ENCODE results near the gene ARMH2.

The ARMH2 gene

GRCh38 chr6:24844061-24844460 lies 45.3 kb upstream of the ARMH2 start:
- no peaks in the 10 kb centered on the region for H3K4me1 ChIP-seq
- TF ChIP-seq, protein P1, sequence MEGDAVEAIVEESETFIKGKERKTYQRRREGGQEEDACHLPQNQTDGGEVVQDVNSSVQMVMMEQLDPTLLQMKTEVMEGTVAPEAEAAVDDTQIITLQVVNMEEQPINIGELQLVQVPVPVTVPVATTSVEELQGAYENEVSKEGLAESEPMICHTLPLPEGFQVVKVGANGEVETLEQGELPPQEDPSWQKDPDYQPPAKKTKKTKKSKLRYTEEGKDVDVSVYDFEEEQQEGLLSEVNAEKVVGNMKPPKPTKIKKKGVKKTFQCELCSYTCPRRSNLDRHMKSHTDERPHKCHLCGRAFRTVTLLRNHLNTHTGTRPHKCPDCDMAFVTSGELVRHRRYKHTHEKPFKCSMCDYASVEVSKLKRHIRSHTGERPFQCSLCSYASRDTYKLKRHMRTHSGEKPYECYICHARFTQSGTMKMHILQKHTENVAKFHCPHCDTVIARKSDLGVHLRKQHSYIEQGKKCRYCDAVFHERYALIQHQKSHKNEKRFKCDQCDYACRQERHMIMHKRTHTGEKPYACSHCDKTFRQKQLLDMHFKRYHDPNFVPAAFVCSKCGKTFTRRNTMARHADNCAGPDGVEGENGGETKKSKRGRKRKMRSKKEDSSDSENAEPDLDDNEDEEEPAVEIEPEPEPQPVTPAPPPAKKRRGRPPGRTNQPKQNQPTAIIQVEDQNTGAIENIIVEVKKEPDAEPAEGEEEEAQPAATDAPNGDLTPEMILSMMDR (IDR thresholded peaks at IDR 0.05): no peak
- H3K9me3 ChIP-seq (ENCODE audit: control insufficient read depth, low read length): no peaks in the 10 kb centered on the region
- no peak overlapping the region for H3K4me2 ChIP-seq (ENCODE audit: low read length)
- no peaks in the 10 kb centered on the region for H3K27me3 ChIP-seq (ENCODE audit: control insufficient read depth, insufficient read depth, low read length)
- H3K27ac ChIP-seq: no peak overlapping the region
- no peak overlapping the region for H2AFZ ChIP-seq
- no peaks in the 10 kb centered on the region for H3K79me2 ChIP-seq
- H3K4me3 ChIP-seq (ENCODE audit: low read depth, low read length): no peak overlapping the region
- no peaks in the 10 kb centered on the region for H3K36me3 ChIP-seq (ENCODE audit: control insufficient read depth, insufficient read depth, low read length)
- H3K9ac ChIP-seq: no peak overlapping the region

DNA sequence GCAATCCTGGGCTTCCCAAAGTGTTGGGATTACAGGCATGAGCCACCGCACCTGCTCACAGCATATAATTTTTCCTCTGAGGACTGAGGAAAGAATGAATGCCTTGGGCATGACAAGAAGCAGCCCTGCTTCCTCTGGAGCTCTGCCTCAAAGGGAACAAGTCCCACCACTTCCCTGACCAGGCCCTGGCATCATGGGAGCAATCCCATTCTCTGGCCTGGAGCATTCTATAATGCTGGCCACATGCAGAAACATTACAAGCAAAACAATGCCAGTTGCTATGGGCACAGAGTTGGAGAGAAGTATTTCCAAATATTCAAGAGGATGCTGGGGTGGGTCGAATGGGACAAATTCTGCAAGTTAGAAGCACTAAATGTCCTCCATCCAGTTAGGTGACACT lies 41.5 kb upstream of the ARMH2 start:
- Histone ChIP-seq H3K79me2 (no peaks in the 10 kb centered on the region), H3K4me3 (ENCODE audit: low read depth, low read length) (no peak overlapping the region), H3K9ac (no peak overlapping the region), H3K36me3 (ENCODE audit: control insufficient read depth, insufficient read depth, low read length) (no peaks in the 10 kb centered on the region), H3K4me1 (no peaks in the 10 kb centered on the region), H3K4me2 (ENCODE audit: low read length) (no peak overlapping the region), H2AFZ (no peak overlapping the region), H3K27me3 (ENCODE audit: control insufficient read depth, insufficient read depth, low read length) (no peaks in the 10 kb centered on the region), H3K9me3 (ENCODE audit: control insufficient read depth, low read length) (no peaks in the 10 kb centered on the region), H3K27ac (no peak overlapping the region)
- TF ChIP-seq, protein P1 (IDR thresholded peaks at IDR 0.05): no peak

DNA sequence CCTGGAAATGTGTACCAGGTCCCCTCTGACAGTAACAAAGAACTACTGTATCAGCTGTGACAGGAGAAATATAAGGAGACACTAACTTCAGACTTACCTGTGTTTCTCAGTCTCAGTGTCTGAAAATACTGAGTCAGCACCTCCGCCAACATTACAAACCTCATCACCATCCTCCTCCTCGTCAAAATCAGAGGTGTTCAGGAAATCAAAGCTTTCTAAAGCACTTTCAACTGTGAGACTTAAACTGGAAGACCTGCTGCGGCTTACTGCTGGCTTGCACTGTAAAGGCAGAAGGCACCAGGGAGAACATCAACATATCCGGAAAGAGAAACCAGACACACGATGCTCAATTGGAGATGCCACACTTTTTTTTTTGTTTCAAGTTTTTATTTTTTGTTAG lies 40.3 kb upstream of the ARMH2 start:
- TF ChIP-seq, protein P1 (IDR thresholded peaks at IDR 0.05): no peak
- Histone ChIP-seq H3K36me3 (ENCODE audit: control insufficient read depth, insufficient read depth, low read length) (no peaks in the 10 kb centered on the region), H2AFZ (no peak overlapping the region), H3K9me3 (ENCODE audit: control insufficient read depth, low read length) (no peaks in the 10 kb centered on the region), H3K79me2 (no peaks in the 10 kb centered on the region), H3K9ac (no peak overlapping the region), H3K4me2 (ENCODE audit: low read length) (no peak overlapping the region), H3K27ac (no peak overlapping the region), H3K27me3 (ENCODE audit: control insufficient read depth, insufficient read depth, low read length) (no peaks in the 10 kb centered on the region), H3K4me3 (ENCODE audit: low read depth, low read length) (no peak overlapping the region), H3K4me1 (no peaks in the 10 kb centered on the region)

- Histone ChIP-seq H3K4me2 (ENCODE audit: low read length) (no peak overlapping the region), H3K4me3 (ENCODE audit: low read depth, low read length) (no peak overlapping the region), H3K9ac (no peak overlapping the region), H3K4me1 (no peaks in the 10 kb centered on the region), H3K27ac (no peak overlapping the region), H3K9me3 (ENCODE audit: control insufficient read depth, low read length) (no peaks in the 10 kb centered on the region), H3K36me3 (ENCODE audit: control insufficient read depth, insufficient read depth, low read length) (no peaks in the 10 kb centered on the region), H2AFZ (no peak overlapping the region), H3K79me2 (no peaks in the 10 kb centered on the region), H3K27me3 (ENCODE audit: control insufficient read depth, insufficient read depth, low read length) (no peaks in the 10 kb centered on the region)
- TF ChIP-seq, protein P1 (IDR thresholded peaks at IDR 0.05): no peak
Observed at GRCh38 chr6:24838081-24838480, 39.4 kb upstream of the ARMH2 start.

DNA sequence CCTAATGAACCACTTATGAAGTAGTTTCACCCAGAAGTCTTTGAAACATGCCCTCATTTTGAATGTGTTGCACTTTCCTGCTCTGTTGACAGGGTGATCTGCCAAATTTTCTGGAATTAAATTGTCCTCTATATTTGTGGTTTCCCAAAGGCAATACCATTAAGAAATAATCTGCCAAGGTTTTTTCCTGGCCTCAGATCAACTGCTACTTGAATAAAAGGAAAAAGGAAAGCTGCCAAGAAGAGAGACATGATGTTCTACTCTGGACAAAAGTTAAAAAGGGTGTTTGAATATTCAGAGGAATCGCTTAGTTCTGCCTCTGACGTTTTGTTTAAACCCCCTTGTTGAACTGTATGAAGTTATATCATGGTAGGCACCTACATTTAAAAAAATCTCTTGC lies 37.4 kb upstream of the ARMH2 start:
- TF ChIP-seq, protein P1 (IDR thresholded peaks at IDR 0.05): no peak
- Histone ChIP-seq H3K9ac (no peak overlapping the region), H2AFZ (no peak overlapping the region), H3K4me1 (no peaks in the 10 kb centered on the region), H3K4me2 (ENCODE audit: low read length) (no peak overlapping the region), H3K4me3 (ENCODE audit: low read depth, low read length) (no peak overlapping the region), H3K79me2 (no peaks in the 10 kb centered on the region), H3K36me3 (ENCODE audit: control insufficient read depth, insufficient read depth, low read length) (no peaks in the 10 kb centered on the region), H3K27me3 (ENCODE audit: control insufficient read depth, insufficient read depth, low read length) (no peaks in the 10 kb centered on the region), H3K27ac (no peak overlapping the region), H3K9me3 (ENCODE audit: control insufficient read depth, low read length) (no peaks in the 10 kb centered on the region)
